PC-3 (cell line): ENCODE data around the gene GOLGA6L7.
"Not testable (repeated sequence)": the region's sequence is repeated elsewhere in the genome, so short reads cannot be mapped to it uniquely, and the experiment has no call there.

Experiments used
- CTCF ChIP-seq: fragments of 300-600 bp; sonication (generic); conservative IDR thresholded peaks from 2 replicates; pipeline ENCODE4 v1.5.1; 2017; ENCODE audit warnings: antibody characterized with exemption, low read depth, mild to moderate bottlenecking, low read length
- EZH2 ChIP-seq: fragments of 300-600 bp; sonication (generic); IDR thresholded peaks from one replicate; pipeline ENCODE4 v1.6.1; 2017; ENCODE audit warnings: antibody characterized with exemption, mild to moderate bottlenecking, low read length; ENCODE audit not compliant: unreplicated experiment

- TF ChIP-seq CTCF, EZH2: not testable (repeated sequence)
Measured at GRCh38 chr15:28821420-28821819, 27.0 kb downstream of the GOLGA6L7 start.
